Measurements from ENCODE around the gene ASNSD1. TPM values are rescaled to one million over a fixed set of nuclear protein-coding genes. Genes with fewer than 3 reads are reported as not detected.
"Not testable (repeated sequence)": the region's sequence is repeated elsewhere in the genome, so short reads cannot be mapped to it uniquely, and the experiment has no call there.

ASNSD1 gene
- total RNA-seq, 2 experiments from 2014 or later = 37.0 to 39.8 TPM

DNA sequence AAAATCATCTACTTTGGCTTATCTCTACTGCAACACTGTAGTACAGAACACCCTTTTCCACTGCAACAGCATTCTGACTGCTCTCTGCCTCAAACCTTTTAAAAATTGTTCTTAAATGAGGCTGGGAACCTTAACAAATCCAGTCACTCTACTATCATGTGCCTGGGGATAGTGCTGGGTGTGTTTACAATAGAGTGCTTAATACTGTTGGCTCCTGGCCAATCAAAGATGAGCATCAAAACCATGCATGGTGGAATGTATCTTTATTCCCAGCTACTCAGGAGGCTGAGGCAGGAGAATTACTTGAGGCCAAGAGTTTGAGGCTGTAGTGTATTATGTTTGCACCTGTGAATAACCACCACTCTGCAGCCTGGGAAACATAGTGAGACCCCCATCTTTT, 20.6 kb downstream of the ASNSD1 start:
- Mint-ChIP-seq H3K9me3 (peaks cover 14% of the 10 kb centered on the region), H3K4me3 (no peak overlapping the region), H3K27ac (no peak overlapping the region), H3K4me1 (peaks cover 27% of the 10 kb centered on the region), H3K36me3 (peaks cover 25% of the 10 kb centered on the region), H3K27me3 (no peaks in the 10 kb centered on the region)
- DNase-seq (no peak), ATAC-seq (ENCODE audit: low read depth) (no peak)
- POLR2A ChIA-PET = no interaction called here

GRCh38 chr2:189683348-189683747, 22.1 kb downstream of the ASNSD1 start:
- H3K9me3 Mint-ChIP-seq = peaks cover 6% of the 10 kb centered on the region
- no peak for ATAC-seq (ENCODE audit: low read depth)
- no peak for DNase-seq
- POLR2A ChIA-PET = interaction anchor here (1.0 kb wide), 1 partner anchor 10 kb away, joined by 3 read pairs; no protein-coding TSS in a partner anchor
- peaks cover 15% of the 10 kb centered on the region for H3K36me3 Mint-ChIP-seq
- no peaks in the 10 kb centered on the region for H3K27me3 Mint-ChIP-seq
- H3K4me3 Mint-ChIP-seq = no peak overlapping the region
- peaks cover 27% of the 10 kb centered on the region for H3K4me1 Mint-ChIP-seq
- H3K27ac Mint-ChIP-seq = no peak overlapping the region

- peaks cover 19% of the 10 kb centered on the region for H3K4me1 Mint-ChIP-seq
- DNase-seq (no peak), ATAC-seq (ENCODE audit: low read depth) (no peak)
- no peak overlapping the region for H3K4me3 Mint-ChIP-seq
- H3K36me3 Mint-ChIP-seq = peaks cover 4% of the 10 kb centered on the region
- H3K27me3 Mint-ChIP-seq = no peaks in the 10 kb centered on the region
- no peaks in the 10 kb centered on the region for H3K9me3 Mint-ChIP-seq
- H3K27ac Mint-ChIP-seq = no peak overlapping the region
- POLR2A ChIA-PET = interaction anchor here (0.7 kb wide), 2 partner anchors 9 to 181 kb away, joined by 3 to 4 read pairs; no protein-coding TSS in a partner anchor
Measured at GRCh38 chr2:189684811-189685210, 23.6 kb downstream of the ASNSD1 start.

- POLR2A ChIA-PET = no interaction called here
- DNase-seq = no peak
- H3K36me3 Mint-ChIP-seq = no peaks in the 10 kb centered on the region
- H3K9me3 Mint-ChIP-seq = no peaks in the 10 kb centered on the region
- H3K27me3 Mint-ChIP-seq = no peaks in the 10 kb centered on the region
- H3K4me3 Mint-ChIP-seq = no peak overlapping the region
- ATAC-seq (ENCODE audit: low read depth) = no peak
- H3K4me1 Mint-ChIP-seq = peaks cover 12% of the 10 kb centered on the region
- H3K27ac Mint-ChIP-seq = no peak overlapping the region
Measured at GRCh38 chr2:189685540-189686229, 24.4 kb downstream of the ASNSD1 start.

DNA sequence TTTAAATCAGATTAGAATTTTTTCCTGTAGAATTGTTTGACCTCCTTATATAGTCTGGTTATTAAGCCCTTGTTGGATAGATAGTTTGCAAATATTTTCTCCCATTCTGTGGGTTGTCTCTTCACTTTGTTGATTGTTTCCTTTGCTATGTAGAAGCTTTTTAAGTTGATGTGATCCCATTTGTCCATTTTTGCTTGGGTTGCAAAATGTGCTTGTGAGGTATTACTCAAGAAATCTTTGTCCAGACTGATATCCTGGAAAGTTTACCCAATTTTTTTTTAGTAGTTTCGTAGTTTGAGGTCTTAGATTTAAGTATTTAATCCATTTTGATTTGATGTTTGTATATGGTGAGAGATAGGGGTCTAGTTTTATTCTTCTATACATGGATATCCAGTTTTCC, 26.5 kb downstream of the ASNSD1 start:
- POLR2A ChIA-PET; H3K9me3 Mint-ChIP-seq; H3K4me3 Mint-ChIP-seq; ATAC-seq (ENCODE audit: low read depth); H3K27ac Mint-ChIP-seq; H3K27me3 Mint-ChIP-seq; H3K36me3 Mint-ChIP-seq; DNase-seq: not testable (repeated sequence)
- peaks cover 12% of the 10 kb centered on the region for H3K4me1 Mint-ChIP-seq

- H3K36me3 Mint-ChIP-seq = no peaks in the 10 kb centered on the region
- DNase-seq (no peak), ATAC-seq (ENCODE audit: low read depth) (no peak)
- no peaks in the 10 kb centered on the region for H3K9me3 Mint-ChIP-seq
- H3K4me3 Mint-ChIP-seq = no peak overlapping the region
- H3K27ac Mint-ChIP-seq = no peak overlapping the region
- no peaks in the 10 kb centered on the region for H3K27me3 Mint-ChIP-seq
- no peaks in the 10 kb centered on the region for H3K4me1 Mint-ChIP-seq
- POLR2A ChIA-PET = interaction anchor here (1.5 kb wide), 1 partner anchor 35 kb away, joined by 4 read pairs; the partner anchor contains the start of gene ASNSD1
Measured at GRCh38 chr2:189696223-189696622, 35.0 kb downstream of the ASNSD1 start.

DNA sequence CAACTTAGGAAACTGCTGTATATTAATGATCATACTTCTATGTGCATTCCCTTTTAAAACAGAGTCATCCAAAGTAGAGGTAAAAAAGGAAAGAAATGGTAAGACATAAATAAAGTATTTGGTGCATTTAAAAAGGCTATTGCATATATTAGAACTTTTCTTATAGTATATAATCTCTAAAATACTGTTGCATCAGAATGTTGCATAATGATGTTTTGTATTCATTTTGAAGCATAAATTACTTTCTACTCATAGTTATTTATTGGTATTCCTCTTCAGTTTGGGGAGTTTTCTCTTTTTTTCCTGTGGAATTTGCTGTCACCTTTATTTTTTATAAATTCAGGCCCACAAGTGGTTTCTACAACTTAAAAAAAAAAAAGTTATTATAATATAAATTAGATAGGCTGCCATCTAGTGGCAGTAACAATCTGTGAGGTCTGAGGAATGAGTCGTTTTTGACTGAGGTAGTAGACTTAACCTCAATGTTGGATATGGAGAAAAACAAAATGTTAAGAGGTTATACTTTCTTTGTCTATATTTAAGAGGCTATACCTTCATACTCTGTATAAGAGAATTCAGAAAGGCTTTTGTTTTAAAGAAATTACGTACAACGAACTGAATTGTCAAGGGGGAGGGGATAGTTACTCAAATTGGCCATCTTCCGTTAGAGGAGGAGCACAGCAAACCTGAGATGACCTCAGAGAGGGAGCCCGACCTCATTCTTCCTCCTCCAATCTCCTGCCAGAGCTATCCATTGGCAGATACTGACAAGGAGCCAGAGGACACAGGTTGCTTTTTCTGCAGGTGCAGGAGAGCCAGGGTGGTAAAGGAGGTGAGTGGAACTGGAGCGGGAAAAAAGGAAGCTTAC, 37.0 kb downstream of the ASNSD1 start:
- peak overlapping the region; percentile 61 for H3K27ac Mint-ChIP-seq
- H3K4me3 Mint-ChIP-seq = peak overlapping the region; percentile 42

DNA sequence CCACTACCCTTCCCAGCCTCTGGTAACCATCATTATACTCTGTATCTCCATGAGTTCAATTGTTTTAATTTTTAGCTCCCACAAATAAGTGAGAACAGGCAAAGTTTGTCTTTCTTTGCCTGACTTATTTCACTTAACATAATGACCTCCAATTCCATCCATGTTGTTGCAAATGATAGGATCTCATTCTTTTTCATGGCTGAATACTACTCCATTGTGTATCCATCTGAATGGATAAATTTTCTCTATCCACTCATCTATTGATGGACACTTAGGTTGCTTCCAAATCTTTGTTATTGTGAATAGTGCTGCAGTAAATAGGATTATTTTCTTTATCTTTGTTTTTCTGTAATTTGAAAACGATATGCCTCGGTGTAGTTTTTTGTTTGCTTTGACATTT, 39.4 kb downstream of the ASNSD1 start:
- DNase-seq (no peak), ATAC-seq (ENCODE audit: low read depth) (no peak)
- no peaks in the 10 kb centered on the region for H3K27me3 Mint-ChIP-seq
- no peak overlapping the region for H3K27ac Mint-ChIP-seq
- no peak overlapping the region for H3K4me3 Mint-ChIP-seq
- H3K4me1 Mint-ChIP-seq = no peaks in the 10 kb centered on the region
- POLR2A ChIA-PET = no interaction called here
- H3K9me3 Mint-ChIP-seq = no peaks in the 10 kb centered on the region
- H3K36me3 Mint-ChIP-seq = no peaks in the 10 kb centered on the region

More for the DNA sequence above, 37.0 kb downstream of the ASNSD1 start:
- Mint-ChIP-seq H3K36me3 (no peaks in the 10 kb centered on the region), H3K9me3 (no peaks in the 10 kb centered on the region), H3K27me3 (no peaks in the 10 kb centered on the region), H3K4me1 (no peaks in the 10 kb centered on the region)
- ATAC-seq (ENCODE audit: low read depth) (peak; percentile 50), DNase-seq (no peak)
- POLR2A ChIA-PET = no interaction called here

DNA sequence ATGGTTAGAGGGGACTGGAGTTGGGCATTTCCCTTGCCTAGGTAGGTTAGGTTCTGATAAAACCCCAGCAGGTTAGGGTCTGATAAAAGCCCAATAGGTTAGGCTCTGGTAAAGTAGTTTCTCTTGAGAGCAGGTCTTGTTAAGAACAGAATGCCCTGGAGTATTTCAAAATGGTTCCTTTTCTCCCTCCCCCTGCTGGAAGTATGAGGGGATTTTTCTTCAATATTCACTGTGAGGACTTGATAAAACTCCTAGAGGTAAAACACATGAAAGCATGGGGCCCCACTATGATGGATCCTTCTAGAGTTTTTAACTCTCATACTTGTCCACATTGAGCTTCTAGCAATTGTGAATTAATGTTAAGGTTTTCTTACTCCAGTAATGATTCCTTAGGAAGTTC, 40.8 kb downstream of the ASNSD1 start:
- H3K27me3 Mint-ChIP-seq = no peaks in the 10 kb centered on the region

GRCh38 chr2:189709501-189710221, 48.4 kb downstream of the ASNSD1 start:
- H3K27ac Mint-ChIP-seq = no peak overlapping the region
- H3K9me3 Mint-ChIP-seq = peaks cover 5% of the 10 kb centered on the region
- POLR2A ChIA-PET = no interaction called here
- H3K4me3 Mint-ChIP-seq = no peak overlapping the region
- peaks cover 11% of the 10 kb centered on the region for H3K36me3 Mint-ChIP-seq
- ATAC-seq (ENCODE audit: low read depth) = no peak
- H3K4me1 Mint-ChIP-seq = no peaks in the 10 kb centered on the region
- H3K27me3 Mint-ChIP-seq = no peaks in the 10 kb centered on the region
- no peak for DNase-seq

More for the DNA sequence above, 40.8 kb downstream of the ASNSD1 start:
- Mint-ChIP-seq H3K4me3 (no peak overlapping the region), H3K36me3 (peaks cover 1% of the 10 kb centered on the region), H3K27ac (no peak overlapping the region), H3K9me3 (no peaks in the 10 kb centered on the region), H3K4me1 (no peaks in the 10 kb centered on the region)
- DNase-seq (no peak), ATAC-seq (ENCODE audit: low read depth) (no peak)
- POLR2A ChIA-PET = no interaction called here

DNA sequence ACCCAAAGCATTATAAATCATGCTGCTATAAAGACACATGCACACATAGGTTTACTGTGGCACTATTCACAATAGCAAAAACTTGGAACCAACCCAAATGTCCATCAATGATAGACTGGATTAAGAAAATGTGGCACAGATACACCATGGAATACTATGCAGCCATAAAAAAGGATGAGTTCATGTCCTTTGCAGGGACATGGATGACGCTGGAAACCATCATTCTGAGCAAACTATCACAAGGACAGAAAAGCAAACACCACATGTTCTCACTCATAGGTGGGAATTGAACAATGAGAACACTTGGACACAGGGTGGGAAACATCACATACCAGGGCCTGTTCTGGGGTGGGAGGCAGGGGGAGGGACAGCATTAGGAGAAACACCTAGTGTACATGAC, 56.3 kb downstream of the ASNSD1 start:
- H3K9me3 Mint-ChIP-seq; POLR2A ChIA-PET; H3K27ac Mint-ChIP-seq; DNase-seq; H3K27me3 Mint-ChIP-seq; H3K4me3 Mint-ChIP-seq; H3K4me1 Mint-ChIP-seq; ATAC-seq (ENCODE audit: low read depth): not testable (repeated sequence)
- peaks cover 12% of the 10 kb centered on the region for H3K36me3 Mint-ChIP-seq

GRCh38 chr2:189719571-189719970, 58.3 kb downstream of the ASNSD1 start:
- Mint-ChIP-seq H3K36me3 (peaks cover 6% of the 10 kb centered on the region), H3K4me3 (no peak overlapping the region), H3K9me3 (peaks cover 5% of the 10 kb centered on the region), H3K4me1 (no peaks in the 10 kb centered on the region), H3K27me3 (no peaks in the 10 kb centered on the region), H3K27ac (no peak overlapping the region)
- no peak for DNase-seq
- ATAC-seq (ENCODE audit: low read depth) = no peak
- POLR2A ChIA-PET = no interaction called here

Data from activated naive CD8-positive, alpha-beta T cell treated with anti-CD3 and anti-CD28 coated beads, Interleukin-2, amount 10 ng/mL, durations not matched to agents 7 days and 5 days (primary cell).